Epithelial cell of proximal tubule (primary cell): ENCODE results near the gene CATSPERE. TPM values are rescaled to one million over a fixed set of nuclear protein-coding genes. Genes with fewer than 3 reads are reported as not detected.

Experiments
- DNase-seq: peaks from one replicate; pipeline ENCODE4 v3.0.0-alpha.2; 2011; ENCODE audit warnings: low read depth
- H3K4me3 ChIP-seq: 2 replicates; pipeline ENCODE4 v1.5.1; 2011; ENCODE audit warnings: low read depth, mild to moderate bottlenecking, low read length
- total RNA-seq: library from RNA; depleted of rRNA; stranded (reverse); fragments of >200 nt; gene quantifications from 2 replicates; pipeline ENCODE4 v1.2.3, GENCODE V29; 2015
- TF ChIP-seq, protein P1 (sequence below): conservative IDR thresholded peaks from 2 replicates; pipeline ENCODE4 v1.5.1; 2012; ENCODE audit warnings: low read depth, mild to moderate bottlenecking, low read length

Gene CATSPERE, protein sequence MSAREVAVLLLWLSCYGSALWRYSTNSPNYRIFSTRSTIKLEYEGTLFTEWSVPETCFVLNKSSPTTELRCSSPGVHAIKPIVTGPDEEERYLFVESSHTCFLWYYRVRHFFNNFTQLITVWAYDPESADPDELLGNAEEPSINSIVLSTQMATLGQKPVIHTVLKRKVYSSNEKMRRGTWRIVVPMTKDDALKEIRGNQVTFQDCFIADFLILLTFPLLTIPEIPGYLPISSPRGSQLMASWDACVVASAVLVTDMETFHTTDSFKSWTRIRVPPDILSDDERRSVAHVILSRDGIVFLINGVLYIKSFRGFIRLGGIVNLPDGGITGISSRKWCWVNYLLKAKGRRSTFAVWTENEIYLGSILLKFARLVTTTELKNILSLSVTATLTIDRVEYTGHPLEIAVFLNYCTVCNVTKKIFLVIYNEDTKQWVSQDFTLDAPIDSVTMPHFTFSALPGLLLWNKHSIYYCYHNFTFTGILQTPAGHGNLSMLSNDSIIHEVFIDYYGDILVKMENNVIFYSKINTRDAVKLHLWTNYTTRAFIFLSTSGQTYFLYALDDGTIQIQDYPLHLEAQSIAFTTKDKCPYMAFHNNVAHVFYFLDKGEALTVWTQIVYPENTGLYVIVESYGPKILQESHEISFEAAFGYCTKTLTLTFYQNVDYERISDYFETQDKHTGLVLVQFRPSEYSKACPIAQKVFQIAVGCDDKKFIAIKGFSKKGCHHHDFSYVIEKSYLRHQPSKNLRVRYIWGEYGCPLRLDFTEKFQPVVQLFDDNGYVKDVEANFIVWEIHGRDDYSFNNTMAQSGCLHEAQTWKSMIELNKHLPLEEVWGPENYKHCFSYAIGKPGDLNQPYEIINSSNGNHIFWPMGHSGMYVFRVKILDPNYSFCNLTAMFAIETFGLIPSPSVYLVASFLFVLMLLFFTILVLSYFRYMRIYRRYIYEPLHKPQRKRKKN
- under 0.01 and 0.07 TPM in 2 replicates for total RNA-seq

DNA sequence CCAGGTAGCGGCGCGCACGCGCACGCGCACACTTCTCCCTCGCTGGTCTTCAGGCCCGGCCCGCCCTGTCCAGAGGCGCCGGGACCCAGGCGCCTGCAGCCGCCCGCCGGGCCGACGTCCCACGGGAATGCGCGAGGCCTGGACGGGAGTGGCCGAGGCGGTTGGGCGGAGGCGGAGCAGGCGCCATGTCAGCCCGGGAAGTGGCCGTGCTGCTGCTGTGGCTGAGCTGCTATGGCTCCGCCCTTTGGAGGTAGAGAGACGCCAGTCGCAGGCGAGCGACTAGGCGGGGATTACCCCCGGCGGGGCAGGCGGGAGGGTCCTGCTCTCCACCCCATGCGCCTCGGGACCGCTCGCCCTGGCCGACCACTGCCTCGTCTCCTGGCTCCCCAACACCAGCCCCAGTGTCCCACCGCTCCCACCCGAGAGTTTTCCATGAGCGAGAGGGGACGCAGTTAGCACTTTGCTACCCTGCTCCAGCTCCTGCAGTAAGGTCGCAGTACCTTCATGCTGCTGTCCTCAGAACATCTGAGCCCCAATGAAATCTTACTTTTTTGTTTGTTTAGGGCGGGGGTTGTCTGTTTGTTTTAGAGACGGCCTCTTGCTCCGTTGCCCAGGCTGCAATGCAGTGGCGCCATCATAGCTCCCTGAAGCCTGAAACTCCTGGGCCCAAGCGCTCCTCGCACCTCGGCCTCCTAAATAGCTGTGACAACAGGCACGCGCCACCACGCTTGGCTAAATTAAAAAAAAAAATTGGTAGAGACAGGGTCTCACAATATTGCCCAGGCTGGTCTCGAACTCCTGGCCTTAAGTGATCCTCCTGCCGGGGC, at the start of gene CATSPERE:
Gene CATSPERE (plus strand): TSS at position 29 of the 827 bp plus-strand sequence. CDS start 157 bp downstream, at position 186.
- DNase-seq, result no peak
- TF ChIP-seq, protein P1, sequence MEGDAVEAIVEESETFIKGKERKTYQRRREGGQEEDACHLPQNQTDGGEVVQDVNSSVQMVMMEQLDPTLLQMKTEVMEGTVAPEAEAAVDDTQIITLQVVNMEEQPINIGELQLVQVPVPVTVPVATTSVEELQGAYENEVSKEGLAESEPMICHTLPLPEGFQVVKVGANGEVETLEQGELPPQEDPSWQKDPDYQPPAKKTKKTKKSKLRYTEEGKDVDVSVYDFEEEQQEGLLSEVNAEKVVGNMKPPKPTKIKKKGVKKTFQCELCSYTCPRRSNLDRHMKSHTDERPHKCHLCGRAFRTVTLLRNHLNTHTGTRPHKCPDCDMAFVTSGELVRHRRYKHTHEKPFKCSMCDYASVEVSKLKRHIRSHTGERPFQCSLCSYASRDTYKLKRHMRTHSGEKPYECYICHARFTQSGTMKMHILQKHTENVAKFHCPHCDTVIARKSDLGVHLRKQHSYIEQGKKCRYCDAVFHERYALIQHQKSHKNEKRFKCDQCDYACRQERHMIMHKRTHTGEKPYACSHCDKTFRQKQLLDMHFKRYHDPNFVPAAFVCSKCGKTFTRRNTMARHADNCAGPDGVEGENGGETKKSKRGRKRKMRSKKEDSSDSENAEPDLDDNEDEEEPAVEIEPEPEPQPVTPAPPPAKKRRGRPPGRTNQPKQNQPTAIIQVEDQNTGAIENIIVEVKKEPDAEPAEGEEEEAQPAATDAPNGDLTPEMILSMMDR, result no peak

DNA sequence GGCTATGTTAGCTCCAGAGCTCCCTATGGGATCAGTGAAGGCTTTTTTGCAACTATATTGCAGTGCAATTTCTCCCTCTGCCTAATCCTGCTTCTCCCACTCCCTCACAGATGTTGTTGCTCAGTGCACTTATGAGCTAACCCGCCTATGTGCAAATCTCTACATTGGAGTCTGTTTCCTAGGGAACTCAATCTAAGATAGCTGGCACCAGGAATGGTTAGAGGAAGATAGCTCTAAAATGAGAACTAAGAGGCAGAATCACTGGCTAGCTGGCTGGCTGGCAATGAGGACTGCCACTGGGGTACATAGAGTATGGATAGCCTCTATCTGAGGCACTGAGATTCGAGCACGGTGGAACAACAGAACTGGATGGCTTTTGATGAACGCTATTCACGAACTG, 48.9 kb upstream of the CATSPERE start:
- DNase-seq, result no peak
- TF ChIP-seq, protein P1, result no peak
- no peak overlapping the region for H3K4me3 ChIP-seq

More for the DNA sequence above, at the start of gene CATSPERE:
- peak within 1 kb of the TSS; percentile 71 for H3K4me3 ChIP-seq

DNA sequence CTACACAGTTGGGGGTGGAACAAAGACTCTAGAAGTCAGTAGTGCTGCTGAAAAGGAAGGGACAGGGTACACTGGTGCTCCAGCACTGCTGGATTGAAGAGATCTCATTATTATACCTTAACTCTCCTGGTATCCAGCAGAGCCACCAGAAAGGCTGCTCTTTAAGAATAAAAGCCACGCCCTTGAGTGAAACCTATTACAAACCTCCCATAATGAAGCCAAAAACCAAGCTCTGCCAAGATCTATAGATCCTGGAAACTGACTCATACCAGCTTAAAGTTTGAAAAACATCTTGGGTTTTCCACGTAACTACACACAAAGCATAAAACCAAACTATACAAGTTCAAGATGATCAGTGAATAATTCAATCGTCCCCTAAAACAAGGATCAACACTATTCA, 47.3 kb upstream of the CATSPERE start:
- TF ChIP-seq, protein P1, result no peak
- no peak overlapping the region for H3K4me3 ChIP-seq
- DNase-seq, result no peak

DNA sequence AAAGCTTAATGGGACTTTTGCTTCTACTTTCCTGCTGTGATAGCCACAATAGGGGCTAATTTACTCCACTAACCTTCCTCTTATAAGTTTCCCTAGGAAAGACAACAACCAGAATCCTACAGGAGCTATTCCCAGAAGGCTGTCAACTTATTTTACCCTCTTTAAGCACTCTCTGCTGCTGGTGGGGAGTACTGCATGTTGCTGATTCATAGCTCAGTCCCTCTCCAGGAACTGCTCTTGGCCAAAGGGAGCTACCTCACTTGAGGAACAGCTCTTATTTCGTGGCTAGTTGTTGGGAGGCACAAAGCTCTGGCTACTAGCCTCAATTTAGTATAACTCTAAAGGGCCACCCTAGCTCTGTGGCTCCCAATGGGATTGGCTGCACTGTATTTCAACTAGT, 46.5 kb upstream of the CATSPERE start:
- TF ChIP-seq, protein P1, result peak; percentile 61
- DNase-seq, result peak; percentile 38
- no peak overlapping the region for H3K4me3 ChIP-seq

DNA sequence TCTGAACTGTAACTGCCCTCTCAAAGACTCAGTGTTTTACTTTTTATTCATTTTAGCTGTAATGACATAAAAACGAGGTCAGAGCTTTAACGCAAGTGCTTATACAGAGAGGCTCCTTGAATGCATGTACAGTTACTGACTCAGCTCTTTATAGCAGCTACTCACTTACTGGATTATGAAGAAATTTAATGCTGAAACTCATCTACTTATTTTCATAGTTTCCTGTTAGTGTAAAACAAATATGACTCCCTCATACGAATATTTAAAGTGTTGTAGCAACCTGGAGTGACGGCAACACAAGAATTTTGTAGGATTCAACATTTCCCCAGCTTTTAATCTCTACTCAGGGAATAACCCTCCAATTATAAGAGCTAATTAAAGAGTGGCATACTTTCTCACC, 42.0 kb upstream of the CATSPERE start:
- H3K4me3 ChIP-seq, result no peak overlapping the region
- TF ChIP-seq, protein P1, result no peak

DNA sequence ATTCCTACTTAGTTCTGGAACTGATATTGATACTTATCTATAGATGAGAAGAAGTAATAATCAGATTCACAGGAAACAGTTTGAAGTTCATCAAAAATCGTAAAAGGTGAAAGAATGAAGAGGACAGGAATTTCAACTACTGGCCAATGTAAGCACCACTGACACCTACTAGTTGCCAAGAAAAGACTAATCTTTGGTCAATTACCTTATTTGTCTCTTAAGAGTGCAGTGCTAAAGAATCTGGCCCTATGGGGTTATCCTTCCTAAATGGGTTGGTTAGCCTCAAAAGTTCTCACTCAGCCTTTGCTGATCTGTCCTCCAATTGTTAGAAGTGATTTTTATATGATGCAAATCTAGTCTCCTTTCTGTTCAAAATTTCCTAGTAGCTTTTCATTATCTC, 38.9 kb upstream of the CATSPERE start:
- TF ChIP-seq, protein P1, result no peak
- DNase-seq, result no peak
- H3K4me3 ChIP-seq, result no peak overlapping the region

More for the DNA sequence above, 42.0 kb upstream of the CATSPERE start:
- DNase-seq, result no peak
